Smooth muscle cell (in vitro differentiated cells): Measurements from ENCODE around the gene AARSD1. TPM values are rescaled to one million over a fixed set of nuclear protein-coding genes. Genes with fewer than 3 reads are reported as not detected.

ENCODE experiments used
- DNase-seq: peaks from one replicate; lab custom pipeline; 2025; ENCODE audit not compliant: unreplicated experiment; lab: John Stamatoyannopoulos, UW
- H2AFZ ChIP-seq: fragments of 200-600 bp; sonication (generic); 2 replicates; pipeline ENCODE4 v1.6.0; 2016; ENCODE audit warnings: antibody characterized with exemption, low read depth, mild to moderate bottlenecking
- H3F3A ChIP-seq: fragments of 200-600 bp; sonication (generic); 2 replicates; pipeline ENCODE4 v1.6.0; 2017; ENCODE audit warnings: antibody characterized with exemption, low read depth
- H3K27ac ChIP-seq: fragments of 200-600 bp; sonication (generic); 2 replicates; pipeline ENCODE4 v1.5.1; 2016; ENCODE audit warnings: low read depth, mild to moderate bottlenecking
- H3K27me3 ChIP-seq: fragments of 200-600 bp; sonication (generic); 2 replicates; pipeline ENCODE4 v1.6.1; 2016; ENCODE audit warnings: low read depth, mild to moderate bottlenecking
- H3K36me3 ChIP-seq: fragments of 200-600 bp; sonication (generic); 2 replicates; pipeline ENCODE4 v1.5.1; 2016; ENCODE audit warnings: low read depth
- H3K4me1 ChIP-seq: fragments of 200-600 bp; sonication (generic); 2 replicates; pipeline ENCODE4 v1.5.1; 2016; ENCODE audit warnings: low read depth
- H3K4me2 ChIP-seq: fragments of 200-600 bp; sonication (generic); 2 replicates; pipeline ENCODE4 v1.6.0; 2016; ENCODE audit warnings: mild to moderate bottlenecking
- H3K4me3 ChIP-seq: fragments of 200-600 bp; sonication (generic); 2 replicates; pipeline ENCODE4 v1.5.1; 2016; ENCODE audit warnings: mild to moderate bottlenecking
- H3K79me2 ChIP-seq: fragments of 200-600 bp; sonication (generic); 2 replicates; pipeline ENCODE4 v1.6.0; 2016; ENCODE audit warnings: low read depth, mild to moderate bottlenecking
- H3K9ac ChIP-seq: fragments of 200-600 bp; sonication (generic); 2 replicates; pipeline ENCODE4 v1.6.0; 2016; ENCODE audit warnings: low read depth
- H3K9me3 ChIP-seq: fragments of 200-600 bp; sonication (generic); replicated peaks from 2 replicates; pipeline ENCODE4 v1.5.1; 2016; ENCODE audit warnings: low read depth
- H4K20me1 ChIP-seq: fragments of 200-600 bp; sonication (generic); 2 replicates; pipeline ENCODE4 v1.6.0; 2016; ENCODE audit warnings: low read depth
- WGBS: methylation state at CpG from one replicate; pipeline ENCODE4 v1.1.7; 2016; ENCODE audit warnings: low lambda C conversion rate; 5-methylcytosine and 5-hydroxymethylcytosine counted together
- polyA plus RNA-seq: library from polyadenylated mRNA; unstranded; fragments of >200 nt; fragmentation: Nextera tagmentation; extraction: Ambion mirVana; gene quantifications from 2 replicates; pipeline ENCODE4 v1.2.1, GENCODE V29; 2016
- total RNA-seq: library from RNA; depleted of rRNA; stranded (reverse); fragments of >200 nt; gene quantifications from 2 replicates; pipeline ENCODE4 v1.2.3, GENCODE V29; 2014
- TF ChIP-seq, protein P1 (sequence below): fragments of 200-600 bp; sonication (generic); IDR thresholded peaks from 2 replicates; pipeline ENCODE4 v1.5.1; 2017; ENCODE audit warnings: borderline replicate concordance, mild to moderate bottlenecking, antibody characterized with exemption; ENCODE audit not compliant: insufficient read depth, poor library complexity, severe bottlenecking

The AARSD1 gene
- total RNA-seq = 18.6 and 22.0 TPM in 2 replicates
- polyA plus RNA-seq = 48.0 and 74.0 TPM in 2 replicates

DNA sequence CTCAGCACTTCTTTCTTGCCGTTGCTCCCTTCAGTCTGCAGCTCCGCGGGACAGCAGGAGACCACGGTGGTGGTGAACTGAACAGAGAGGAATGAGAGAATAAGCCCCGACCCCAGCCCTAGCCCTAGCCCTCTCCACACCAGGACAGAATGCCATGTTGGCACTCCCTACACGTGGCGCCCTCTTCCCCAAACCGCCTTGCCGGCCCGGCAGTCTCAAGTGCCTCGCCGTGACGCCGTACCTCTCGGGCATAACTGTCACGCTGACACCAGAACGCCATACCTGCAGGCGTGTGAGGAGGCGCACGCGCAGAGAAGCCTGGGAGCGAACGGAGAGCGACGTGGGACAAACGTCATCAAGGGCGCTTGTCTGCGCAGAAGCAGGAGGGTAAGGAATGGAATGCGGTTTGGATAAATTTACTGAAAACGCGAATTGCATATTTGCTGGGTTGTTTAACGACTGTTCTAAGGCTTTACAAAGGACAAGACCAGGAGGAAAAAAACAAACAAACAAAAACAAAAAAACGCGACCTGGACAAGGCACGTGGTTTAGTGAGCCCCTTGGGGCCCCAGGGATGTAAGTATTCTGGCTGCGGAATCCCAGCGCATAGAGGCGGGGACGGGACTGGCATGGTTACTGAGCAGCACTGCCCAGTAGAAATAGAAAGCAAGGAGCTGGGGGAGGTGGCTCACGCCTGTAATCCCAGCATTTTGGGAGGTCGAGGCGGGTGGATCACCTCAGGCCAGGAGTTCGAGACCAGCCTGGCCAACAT is at the start of gene AARSD1:
TSS of gene AARSD1 (minus strand) at position 294 of the 772 bp plus-strand sequence. CDS start at position 280, 14 bp downstream.
- Histone ChIP-seq H3K79me2 (peaks cover 8% of the 10 kb centered on the region), H3K4me3 (peak within 1 kb of the TSS; percentile 68), H3F3A (no peaks in the 10 kb centered on the region), H3K4me2 (peak within 1 kb of the TSS; percentile 97), H4K20me1 (no peaks in the 10 kb centered on the region), H3K36me3 (no peaks in the 10 kb centered on the region), H3K4me1 (peaks cover 7% of the 10 kb centered on the region), H3K27ac (peak within 1 kb of the TSS; percentile 85), H3K9ac (peak within 1 kb of the TSS; percentile 77), H2AFZ (peak within 1 kb of the TSS; percentile 97), H3K27me3 (no peaks in the 10 kb centered on the region), H3K9me3 (no peaks in the 10 kb centered on the region)
- TF ChIP-seq, protein P1, sequence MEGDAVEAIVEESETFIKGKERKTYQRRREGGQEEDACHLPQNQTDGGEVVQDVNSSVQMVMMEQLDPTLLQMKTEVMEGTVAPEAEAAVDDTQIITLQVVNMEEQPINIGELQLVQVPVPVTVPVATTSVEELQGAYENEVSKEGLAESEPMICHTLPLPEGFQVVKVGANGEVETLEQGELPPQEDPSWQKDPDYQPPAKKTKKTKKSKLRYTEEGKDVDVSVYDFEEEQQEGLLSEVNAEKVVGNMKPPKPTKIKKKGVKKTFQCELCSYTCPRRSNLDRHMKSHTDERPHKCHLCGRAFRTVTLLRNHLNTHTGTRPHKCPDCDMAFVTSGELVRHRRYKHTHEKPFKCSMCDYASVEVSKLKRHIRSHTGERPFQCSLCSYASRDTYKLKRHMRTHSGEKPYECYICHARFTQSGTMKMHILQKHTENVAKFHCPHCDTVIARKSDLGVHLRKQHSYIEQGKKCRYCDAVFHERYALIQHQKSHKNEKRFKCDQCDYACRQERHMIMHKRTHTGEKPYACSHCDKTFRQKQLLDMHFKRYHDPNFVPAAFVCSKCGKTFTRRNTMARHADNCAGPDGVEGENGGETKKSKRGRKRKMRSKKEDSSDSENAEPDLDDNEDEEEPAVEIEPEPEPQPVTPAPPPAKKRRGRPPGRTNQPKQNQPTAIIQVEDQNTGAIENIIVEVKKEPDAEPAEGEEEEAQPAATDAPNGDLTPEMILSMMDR = no peak
- peak; percentile 49 for DNase-seq
- WGBS = 5% methylated on average over 43 of the region's 43 CpGs

DNA sequence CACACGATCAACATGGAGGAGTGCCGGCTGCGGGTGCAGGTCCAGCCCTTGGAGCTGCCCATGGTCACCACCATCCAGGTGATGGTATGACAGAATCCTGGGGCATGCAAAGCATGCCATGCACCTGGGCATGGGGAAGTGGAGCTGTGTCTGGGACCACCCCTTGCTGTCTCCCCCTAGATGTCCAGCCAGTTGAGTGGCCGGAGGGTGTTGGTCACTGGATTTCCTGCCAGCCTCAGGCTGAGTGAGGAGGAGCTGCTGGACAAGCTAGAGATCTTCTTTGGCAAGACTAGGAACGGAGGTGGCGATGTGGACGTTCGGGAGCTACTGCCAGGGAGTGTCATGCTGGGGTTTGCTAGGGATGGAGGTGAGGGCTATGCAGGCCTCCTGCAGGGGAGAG is 49.0 kb upstream of the AARSD1 start:
- Histone ChIP-seq H3K27me3 (no peaks in the 10 kb centered on the region), H3K4me2 (no peak overlapping the region), H3F3A (no peaks in the 10 kb centered on the region), H3K4me1 (no peaks in the 10 kb centered on the region), H3K9ac (no peak overlapping the region), H4K20me1 (peaks cover 20% of the 10 kb centered on the region), H3K4me3 (no peak overlapping the region), H3K9me3 (no peaks in the 10 kb centered on the region), H2AFZ (no peak overlapping the region), H3K36me3 (no peaks in the 10 kb centered on the region), H3K27ac (no peak overlapping the region), H3K79me2 (no peaks in the 10 kb centered on the region)
- TF ChIP-seq, protein P1 = no peak
- no peak for DNase-seq
- 93% methylated on average over 8 of the region's 8 CpGs for WGBS

DNA sequence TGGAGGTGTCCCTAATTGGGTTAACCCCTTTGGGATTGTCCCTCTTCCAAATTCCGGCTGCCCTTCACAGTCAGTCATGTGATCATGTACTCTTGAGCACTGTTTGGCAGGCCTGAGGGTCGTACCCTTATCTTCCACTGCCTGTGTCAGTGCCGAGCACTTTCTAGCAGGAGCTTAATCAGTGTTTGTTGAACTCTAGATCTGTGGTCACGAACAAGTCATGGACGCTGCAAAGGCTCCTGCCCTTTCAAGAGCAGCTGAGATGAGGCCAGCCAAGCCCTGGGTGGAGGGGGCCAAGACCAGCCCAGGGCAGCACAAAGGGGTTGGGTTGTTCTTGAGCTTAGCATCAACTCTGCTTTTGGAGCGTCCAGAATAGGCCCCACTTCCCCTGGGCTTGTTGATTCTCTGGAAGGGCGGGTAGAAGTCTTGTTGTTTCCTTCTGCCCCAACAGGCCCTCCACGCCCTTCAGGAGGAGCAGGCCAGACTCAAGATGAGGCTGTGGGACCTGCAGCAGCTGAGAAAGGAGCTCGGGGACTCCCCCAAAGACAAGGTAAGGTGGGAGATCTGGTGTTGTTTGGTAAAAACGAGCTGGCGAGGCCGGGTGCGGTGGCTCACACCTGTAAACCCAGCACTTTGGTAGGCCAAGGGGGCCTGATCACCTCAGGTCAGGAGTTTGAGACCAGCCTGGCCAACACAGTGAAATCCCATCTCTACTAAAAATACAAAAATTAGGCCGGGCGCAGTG is 47.6 kb upstream of the AARSD1 start:
- peaks cover 10% of the 10 kb centered on the region for H4K20me1 ChIP-seq
- no peaks in the 10 kb centered on the region for H3K9me3 ChIP-seq
- no peak for DNase-seq
- no peak overlapping the region for H3K4me2 ChIP-seq
- H3K79me2 ChIP-seq = no peaks in the 10 kb centered on the region
- H3K36me3 ChIP-seq = no peaks in the 10 kb centered on the region
- H2AFZ ChIP-seq = no peak overlapping the region
- TF ChIP-seq, protein P1 = no peak
- no peaks in the 10 kb centered on the region for H3F3A ChIP-seq
- WGBS = 75% methylated on average over 15 of the region's 15 CpGs
- no peak overlapping the region for H3K27ac ChIP-seq
- no peaks in the 10 kb centered on the region for H3K4me1 ChIP-seq
- no peak overlapping the region for H3K4me3 ChIP-seq
- H3K27me3 ChIP-seq = no peaks in the 10 kb centered on the region
- no peak overlapping the region for H3K9ac ChIP-seq
